ENCODE results near the gene PLAA. TPM values are rescaled to one million over a fixed set of nuclear protein-coding genes. Genes with fewer than 3 reads are reported as not detected.

Gene PLAA
- total RNA-seq = 20.3 and 42.8 TPM in 2 replicates

GRCh38 chr9:26946753-26947727, at the start of gene PLAA:
Gene PLAA (minus strand): TSS chr9:26947242. CDS start chr9:26947045, 197 bp downstream.

GRCh38 chr9:26955921-26956859, 9.1 kb upstream of the PLAA start, which contains the start of gene IFT74:
Gene IFT74 (plus strand): TSS chr9:26956412. CDS start chr9:26961968, 5,556 bp downstream.

GRCh38 chr9:26892251-26893029, 54.6 kb downstream of the PLAA start, which contains the start of gene CAAP1:
Gene CAAP1 (minus strand): TSS chr9:26892802. CDS start chr9:26892715, 87 bp downstream.

Other genes with a start within 250 kb of the PLAA start
- gene CAAP1, start 54.4 kb downstream of the PLAA start, total RNA-seq = 17.2 and 17.3 TPM in 2 replicates
- 5.8 and 8.1 TPM in 2 replicates for gene IFT74, start 9.2 kb upstream of the PLAA start, total RNA-seq
- not detected in 2 replicates for gene LRRC19, start 58.4 kb upstream of the PLAA start, total RNA-seq
- 3.2 and 10.5 TPM in 2 replicates for gene TEK, start 162.0 kb upstream of the PLAA start, total RNA-seq